ENCODE data around the gene ASPG.

DNA sequence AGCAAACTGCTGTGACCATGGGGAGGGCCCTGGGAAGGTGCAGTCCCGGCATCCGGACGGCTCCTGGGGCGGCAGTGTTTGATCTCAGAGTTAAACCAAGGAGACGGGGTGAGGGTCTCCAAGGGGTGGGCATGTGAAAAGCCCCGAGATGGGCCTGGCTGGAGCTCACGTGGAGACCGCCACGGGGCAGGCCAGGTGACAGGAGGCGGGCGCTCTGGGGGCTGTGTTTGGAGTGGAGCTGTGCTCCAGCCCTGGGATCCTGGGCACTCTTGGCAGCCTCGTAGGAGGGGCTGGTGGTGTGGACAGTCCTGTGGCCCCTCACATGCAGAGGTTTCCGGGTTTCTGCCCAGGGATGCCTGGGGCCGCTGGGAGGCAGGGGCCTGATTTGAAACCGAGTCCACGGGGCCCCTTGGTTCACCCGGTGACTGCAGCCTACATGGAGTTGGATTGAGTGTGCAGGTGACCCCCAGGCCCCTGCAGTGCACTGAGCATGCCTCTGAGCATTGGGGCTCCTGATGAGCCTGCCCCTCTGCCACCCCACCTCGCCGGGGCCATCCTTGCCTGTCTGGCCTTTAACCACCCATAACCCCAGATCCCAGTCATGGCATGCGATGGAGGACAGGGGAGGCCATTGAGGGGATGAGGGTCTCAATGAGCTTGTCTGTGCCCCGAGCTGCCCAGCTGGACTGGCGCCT is 61.3 kb downstream of the ASPG start:
- TF ChIP-seq POLR2AphosphoS5 (IDR thresholded peaks at IDR 0.05) (no peak), POLR2A (IDR thresholded peaks at IDR 0.05) (no peak)
- TF ChIP-seq, protein P1, sequence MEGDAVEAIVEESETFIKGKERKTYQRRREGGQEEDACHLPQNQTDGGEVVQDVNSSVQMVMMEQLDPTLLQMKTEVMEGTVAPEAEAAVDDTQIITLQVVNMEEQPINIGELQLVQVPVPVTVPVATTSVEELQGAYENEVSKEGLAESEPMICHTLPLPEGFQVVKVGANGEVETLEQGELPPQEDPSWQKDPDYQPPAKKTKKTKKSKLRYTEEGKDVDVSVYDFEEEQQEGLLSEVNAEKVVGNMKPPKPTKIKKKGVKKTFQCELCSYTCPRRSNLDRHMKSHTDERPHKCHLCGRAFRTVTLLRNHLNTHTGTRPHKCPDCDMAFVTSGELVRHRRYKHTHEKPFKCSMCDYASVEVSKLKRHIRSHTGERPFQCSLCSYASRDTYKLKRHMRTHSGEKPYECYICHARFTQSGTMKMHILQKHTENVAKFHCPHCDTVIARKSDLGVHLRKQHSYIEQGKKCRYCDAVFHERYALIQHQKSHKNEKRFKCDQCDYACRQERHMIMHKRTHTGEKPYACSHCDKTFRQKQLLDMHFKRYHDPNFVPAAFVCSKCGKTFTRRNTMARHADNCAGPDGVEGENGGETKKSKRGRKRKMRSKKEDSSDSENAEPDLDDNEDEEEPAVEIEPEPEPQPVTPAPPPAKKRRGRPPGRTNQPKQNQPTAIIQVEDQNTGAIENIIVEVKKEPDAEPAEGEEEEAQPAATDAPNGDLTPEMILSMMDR (IDR thresholded peaks at IDR 0.05) = no peak

All from upper lobe of left lung (tissue), 4 donors.